GM12872 (cell line): ENCODE measurements around the gene LPP.

ENCODE experiments used
- TF ChIP-seq, protein P1 (sequence below): IDR thresholded peaks from 3 replicates; pipeline ENCODE4 v1.5.1; 2011; ENCODE audit warnings: low read depth, mild to moderate bottlenecking, low read length, moderate library complexity; ENCODE audit not compliant: insufficient read depth

Gene LPP

DNA sequence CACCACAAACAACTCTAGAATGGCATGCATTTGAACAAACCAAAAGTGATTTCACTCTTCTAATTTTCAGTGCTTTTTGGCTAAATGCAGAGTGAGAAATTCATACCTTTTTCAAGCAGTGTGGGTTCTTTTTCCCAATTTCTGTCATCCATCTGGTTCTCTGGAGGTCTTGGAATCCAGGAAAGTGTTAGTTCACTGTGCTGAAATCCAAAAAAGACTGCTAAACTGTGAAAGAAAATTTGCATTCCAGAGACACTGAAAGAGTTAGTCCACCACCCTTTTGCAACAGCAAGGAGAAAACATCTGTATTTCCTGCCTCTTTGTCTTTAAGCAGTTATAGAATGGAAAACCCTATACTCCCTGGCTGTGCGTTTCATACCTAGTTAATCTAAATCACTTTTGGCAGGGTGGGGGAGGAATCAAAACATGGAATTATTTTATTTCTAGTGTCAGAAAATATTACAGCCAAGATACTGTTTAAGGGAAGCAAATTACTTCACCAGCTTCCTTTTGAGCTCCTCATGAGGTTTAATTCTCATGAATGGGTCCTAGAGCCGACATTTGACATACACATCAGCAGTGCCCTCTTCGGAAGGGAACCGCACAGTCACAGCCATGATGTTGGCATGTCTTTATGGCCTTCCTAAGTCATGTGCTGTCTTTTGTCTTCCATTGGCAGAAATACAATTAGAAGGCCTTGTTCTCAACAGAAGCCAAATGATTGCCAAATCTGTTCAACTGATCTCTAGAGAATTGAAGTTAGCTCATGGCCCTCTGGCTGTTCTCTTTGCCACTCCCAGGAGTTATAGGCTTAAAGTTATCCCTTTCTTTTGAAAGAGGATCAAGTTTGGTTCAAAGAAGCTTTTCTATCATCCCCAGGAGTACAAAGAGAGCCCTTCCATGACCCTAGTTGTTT is 700.2 kb downstream of the LPP start:
- TF ChIP-seq, protein P1, sequence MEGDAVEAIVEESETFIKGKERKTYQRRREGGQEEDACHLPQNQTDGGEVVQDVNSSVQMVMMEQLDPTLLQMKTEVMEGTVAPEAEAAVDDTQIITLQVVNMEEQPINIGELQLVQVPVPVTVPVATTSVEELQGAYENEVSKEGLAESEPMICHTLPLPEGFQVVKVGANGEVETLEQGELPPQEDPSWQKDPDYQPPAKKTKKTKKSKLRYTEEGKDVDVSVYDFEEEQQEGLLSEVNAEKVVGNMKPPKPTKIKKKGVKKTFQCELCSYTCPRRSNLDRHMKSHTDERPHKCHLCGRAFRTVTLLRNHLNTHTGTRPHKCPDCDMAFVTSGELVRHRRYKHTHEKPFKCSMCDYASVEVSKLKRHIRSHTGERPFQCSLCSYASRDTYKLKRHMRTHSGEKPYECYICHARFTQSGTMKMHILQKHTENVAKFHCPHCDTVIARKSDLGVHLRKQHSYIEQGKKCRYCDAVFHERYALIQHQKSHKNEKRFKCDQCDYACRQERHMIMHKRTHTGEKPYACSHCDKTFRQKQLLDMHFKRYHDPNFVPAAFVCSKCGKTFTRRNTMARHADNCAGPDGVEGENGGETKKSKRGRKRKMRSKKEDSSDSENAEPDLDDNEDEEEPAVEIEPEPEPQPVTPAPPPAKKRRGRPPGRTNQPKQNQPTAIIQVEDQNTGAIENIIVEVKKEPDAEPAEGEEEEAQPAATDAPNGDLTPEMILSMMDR: no peak

DNA sequence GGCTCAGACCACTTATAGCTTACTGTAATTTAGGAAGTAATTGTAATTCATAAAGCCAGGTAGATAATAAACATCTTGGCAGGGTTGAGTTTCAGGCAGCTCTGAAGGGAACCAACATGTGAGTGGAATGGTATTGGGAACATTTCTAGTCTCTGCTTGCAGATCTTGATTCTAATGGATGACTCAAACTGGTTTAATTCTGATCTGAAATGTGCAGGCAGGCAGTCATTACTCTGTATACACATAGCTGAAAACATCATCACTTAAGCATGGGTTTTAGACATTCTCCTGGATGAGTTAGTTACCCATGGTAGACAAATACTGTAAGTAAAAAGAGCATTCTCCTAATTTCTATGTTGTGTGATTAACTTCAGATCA is 700.8 kb downstream of the LPP start:
- TF ChIP-seq, protein P1: no peak

DNA sequence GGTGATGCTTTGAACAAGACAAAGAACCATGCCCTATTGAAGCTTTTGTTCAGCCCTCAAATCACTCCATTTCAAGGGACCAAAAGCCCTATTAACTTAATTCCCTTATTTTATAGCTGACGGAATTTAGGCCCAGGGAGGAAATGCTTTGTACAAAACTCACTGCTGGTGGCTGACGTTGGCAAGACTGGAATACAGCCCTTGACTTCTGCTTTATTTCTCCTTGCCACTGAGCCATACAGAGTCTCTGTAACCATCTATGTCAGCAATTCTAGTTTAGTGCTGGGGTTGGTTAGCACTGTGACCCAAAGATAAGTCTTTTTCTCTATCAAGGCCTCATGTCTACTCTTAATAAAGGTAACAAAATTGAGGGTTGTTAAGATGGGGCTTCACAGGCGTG is 701.7 kb downstream of the LPP start:
- TF ChIP-seq, protein P1: no peak

DNA sequence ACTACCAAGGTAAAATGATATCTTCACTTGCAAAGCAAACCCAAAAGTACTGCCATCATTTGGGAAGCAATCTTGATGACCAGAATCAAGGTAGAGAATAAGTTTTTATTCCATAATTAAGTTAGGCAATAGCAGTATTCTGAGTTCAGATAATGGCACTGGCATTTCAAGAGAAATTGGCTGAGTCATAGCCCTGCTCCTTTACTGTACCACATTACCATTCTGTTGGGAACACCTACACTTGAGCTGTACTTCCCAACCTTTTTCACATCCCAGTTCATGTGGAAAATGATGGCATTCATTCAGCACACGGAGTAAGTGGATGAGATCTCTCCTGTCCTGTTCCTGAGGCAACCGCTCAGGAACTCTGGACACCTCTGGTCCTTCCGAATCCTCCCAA is 706.2 kb downstream of the LPP start:
- TF ChIP-seq, protein P1: no peak

DNA sequence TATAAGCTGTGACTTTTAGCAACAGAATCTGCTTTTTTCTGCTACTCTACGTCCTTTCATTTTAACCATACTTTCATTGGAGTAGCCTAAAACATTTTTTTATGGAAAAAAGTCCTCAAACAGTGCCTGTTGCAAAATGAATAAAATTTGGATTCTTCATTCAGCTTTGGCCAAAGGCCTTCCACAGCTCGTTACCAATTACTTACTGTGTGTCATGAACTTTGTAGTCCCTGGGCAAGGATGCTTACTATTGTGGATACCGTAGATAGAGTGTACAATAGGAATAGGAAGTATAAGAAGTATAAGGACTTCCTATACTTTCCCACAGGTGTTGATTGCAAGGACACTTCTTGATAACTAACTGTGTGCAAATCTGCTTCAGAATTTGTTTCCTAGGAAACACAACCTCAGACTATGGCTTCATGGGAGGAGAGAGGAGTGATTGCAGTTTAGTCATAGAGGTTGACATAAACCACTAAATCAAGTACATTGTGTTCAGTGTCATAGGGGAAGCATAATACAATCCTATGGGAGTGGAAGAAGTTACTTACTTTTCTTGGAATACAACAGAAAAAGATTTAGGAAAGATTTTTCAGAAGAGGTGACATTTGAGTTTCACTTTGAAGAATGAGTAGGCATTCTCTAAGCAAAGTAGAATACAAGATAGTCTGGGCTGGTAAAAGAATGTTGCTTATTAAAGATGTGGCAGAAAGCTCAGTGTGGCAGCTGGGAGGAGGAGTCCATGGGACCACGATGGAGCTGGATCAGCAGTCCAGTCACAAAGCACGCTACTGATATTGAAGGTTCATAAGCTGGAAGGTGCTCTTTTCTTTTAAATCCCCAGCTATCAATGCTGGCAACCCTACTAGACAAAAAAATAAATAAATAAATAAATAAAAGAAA is 708.1 kb downstream of the LPP start:
- TF ChIP-seq, protein P1: no peak

DNA sequence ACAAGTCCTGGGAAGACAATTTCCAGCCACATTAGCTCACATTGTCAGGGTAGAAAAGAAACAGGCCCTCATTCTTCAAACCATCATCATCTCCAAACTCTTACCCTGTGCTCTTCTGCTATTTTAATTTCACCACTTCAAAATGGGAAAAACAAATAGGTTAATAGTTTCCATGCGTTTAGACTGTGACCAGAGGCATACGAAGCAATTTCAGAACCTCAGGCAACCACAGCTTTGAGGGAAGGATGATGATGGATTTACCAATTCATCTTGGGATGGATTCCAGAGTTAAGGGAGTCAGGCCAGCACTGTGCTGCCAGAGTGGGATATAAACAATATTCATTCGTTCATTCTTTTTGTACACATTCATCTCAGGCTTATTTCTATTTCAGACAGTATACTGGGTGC is 710.0 kb downstream of the LPP start:
- TF ChIP-seq, protein P1: no peak

DNA sequence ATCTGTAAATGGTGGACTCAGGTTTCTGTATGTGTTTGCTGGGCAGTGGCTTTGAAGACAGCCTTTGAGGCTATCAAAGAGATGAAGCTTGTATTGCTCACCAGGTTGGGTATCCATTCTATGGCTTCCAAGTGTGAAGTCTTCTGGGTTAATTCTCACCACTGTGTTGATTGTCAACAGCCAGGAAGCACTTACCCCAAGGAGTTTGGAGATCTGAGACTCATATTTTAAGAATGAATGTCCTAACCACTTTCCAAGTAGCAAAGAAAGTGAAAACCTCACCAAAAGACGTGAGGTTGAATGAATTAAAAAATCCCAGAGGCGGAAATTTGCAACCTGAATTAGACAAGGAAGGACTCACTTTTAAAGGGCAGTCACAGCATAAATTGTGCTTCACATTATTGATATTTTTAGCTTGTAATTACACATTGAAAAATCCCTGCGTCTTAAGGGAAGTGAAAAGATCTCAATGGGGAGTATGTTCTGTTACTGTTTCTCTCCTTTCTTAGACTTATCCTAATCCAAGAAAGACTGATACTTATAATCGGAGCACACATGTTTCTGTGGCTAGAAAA is 713.8 kb downstream of the LPP start:
- TF ChIP-seq, protein P1: no peak
